ENCODE results near the gene OSBPL5.

OSBPL5 gene

GRCh38 chr11:3197878-3198528 lies 32.9 kb upstream of the OSBPL5 start:
- H3K27ac ChIP-seq (ENCODE audit: low read length): no peak overlapping the region
- no CpG with 5 or more reads among the region's 8 CpGs for WGBS (ENCODE audit: insufficient coverage, insufficient read length)

GRCh38 chr11:3197044-3197695 lies 32.1 kb upstream of the OSBPL5 start:
- no peaks in the 10 kb centered on the region for H3K9me3 ChIP-seq (ENCODE audit: control insufficient read depth, insufficient read depth, low read length)
- no peak overlapping the region for H3K4me3 ChIP-seq (ENCODE audit: low read length)
- DNase-seq (ENCODE audit: low read depth, low spot score): no peak
- no peaks in the 10 kb centered on the region; the same call in 1 of the 2 replicates for H3K36me3 ChIP-seq (ENCODE audit: control insufficient read depth, insufficient read depth, low read length)
- peaks cover 1% of the 10 kb centered on the region; the same call in 1 of the 2 replicates for H3K27me3 ChIP-seq (ENCODE audit: control insufficient read depth, insufficient read depth, low read length)
- no peak overlapping the region for H3K27ac ChIP-seq (ENCODE audit: low read length)
- WGBS (ENCODE audit: insufficient coverage, insufficient read length): no CpG with 5 or more reads among the region's 11 CpGs
- no peaks in the 10 kb centered on the region for H3K4me1 ChIP-seq (ENCODE audit: control insufficient read depth, insufficient read depth, low read length)

More at GRCh38 chr11:3197878-3198528, 32.9 kb upstream of the OSBPL5 start:
- H3K9me3 ChIP-seq (ENCODE audit: control insufficient read depth, insufficient read depth, low read length): no peaks in the 10 kb centered on the region
- no peaks in the 10 kb centered on the region; the same call in 1 of the 2 replicates for H3K36me3 ChIP-seq (ENCODE audit: control insufficient read depth, insufficient read depth, low read length)
- no peaks in the 10 kb centered on the region for H3K4me1 ChIP-seq (ENCODE audit: control insufficient read depth, insufficient read depth, low read length)
- H3K4me3 ChIP-seq (ENCODE audit: low read length): no peak overlapping the region
- H3K27me3 ChIP-seq (ENCODE audit: control insufficient read depth, insufficient read depth, low read length): peaks cover 1% of the 10 kb centered on the region; the same call in 1 of the 2 replicates
- no peak for DNase-seq (ENCODE audit: low read depth, low spot score)

GRCh38 chr11:3196161-3197043 lies 31.3 kb upstream of the OSBPL5 start:
- no peaks in the 10 kb centered on the region for H3K4me1 ChIP-seq (ENCODE audit: control insufficient read depth, insufficient read depth, low read length)
- DNase-seq (ENCODE audit: low read depth, low spot score): no peak
- H3K4me3 ChIP-seq (ENCODE audit: low read length): no peak overlapping the region
- no peaks in the 10 kb centered on the region for H3K9me3 ChIP-seq (ENCODE audit: control insufficient read depth, insufficient read depth, low read length)
- WGBS (ENCODE audit: insufficient coverage, insufficient read length): no CpG with 5 or more reads among the region's 23 CpGs
- no peaks in the 10 kb centered on the region for H3K27me3 ChIP-seq (ENCODE audit: control insufficient read depth, insufficient read depth, low read length)
- no peak overlapping the region for H3K27ac ChIP-seq (ENCODE audit: low read length)
- H3K36me3 ChIP-seq (ENCODE audit: control insufficient read depth, insufficient read depth, low read length): no peaks in the 10 kb centered on the region; the same call in 1 of the 2 replicates

GRCh38 chr11:3195251-3196160 lies 30.4 kb upstream of the OSBPL5 start:
- DNase-seq (ENCODE audit: low read depth, low spot score): no peak
- no CpG with 5 or more reads among the region's 22 CpGs for WGBS (ENCODE audit: insufficient coverage, insufficient read length)
- H3K9me3 ChIP-seq (ENCODE audit: control insufficient read depth, insufficient read depth, low read length): no peaks in the 10 kb centered on the region

GRCh38 chr11:3194016-3194816 lies 29.1 kb upstream of the OSBPL5 start:
- no CpG with 5 or more reads among the region's 12 CpGs for WGBS (ENCODE audit: insufficient coverage, insufficient read length)

More at GRCh38 chr11:3195251-3196160, 30.4 kb upstream of the OSBPL5 start:
- Histone ChIP-seq H3K4me1 (ENCODE audit: control insufficient read depth, insufficient read depth, low read length) (no peaks in the 10 kb centered on the region), H3K27me3 (ENCODE audit: control insufficient read depth, insufficient read depth, low read length) (no peaks in the 10 kb centered on the region), H3K36me3 (ENCODE audit: control insufficient read depth, insufficient read depth, low read length) (no peaks in the 10 kb centered on the region; the same call in 1 of the 2 replicates), H3K4me3 (ENCODE audit: low read length) (no peak overlapping the region), H3K27ac (ENCODE audit: low read length) (no peak overlapping the region)

GRCh38 chr11:3193373-3194015 lies 28.4 kb upstream of the OSBPL5 start:
- no CpG with 5 or more reads among the region's 19 CpGs for WGBS (ENCODE audit: insufficient coverage, insufficient read length)
- no peaks in the 10 kb centered on the region; the same call in 1 of the 2 replicates for H3K36me3 ChIP-seq (ENCODE audit: control insufficient read depth, insufficient read depth, low read length)
- DNase-seq (ENCODE audit: low read depth, low spot score): no peak
- no peaks in the 10 kb centered on the region for H3K27me3 ChIP-seq (ENCODE audit: control insufficient read depth, insufficient read depth, low read length)
- H3K27ac ChIP-seq (ENCODE audit: low read length): no peak overlapping the region
- H3K9me3 ChIP-seq (ENCODE audit: control insufficient read depth, insufficient read depth, low read length): no peaks in the 10 kb centered on the region
- H3K4me1 ChIP-seq (ENCODE audit: control insufficient read depth, insufficient read depth, low read length): peaks cover 2% of the 10 kb centered on the region; the same call in 1 of the 2 replicates
- no peak overlapping the region for H3K4me3 ChIP-seq (ENCODE audit: low read length)

More at GRCh38 chr11:3194016-3194816, 29.1 kb upstream of the OSBPL5 start:
- Histone ChIP-seq H3K9me3 (ENCODE audit: control insufficient read depth, insufficient read depth, low read length) (no peaks in the 10 kb centered on the region), H3K4me3 (ENCODE audit: low read length) (no peak overlapping the region), H3K36me3 (ENCODE audit: control insufficient read depth, insufficient read depth, low read length) (no peaks in the 10 kb centered on the region; the same call in 1 of the 2 replicates), H3K27ac (ENCODE audit: low read length) (no peak overlapping the region), H3K27me3 (ENCODE audit: control insufficient read depth, insufficient read depth, low read length) (no peaks in the 10 kb centered on the region), H3K4me1 (ENCODE audit: control insufficient read depth, insufficient read depth, low read length) (peaks cover 2% of the 10 kb centered on the region; the same call in 1 of the 2 replicates)
- DNase-seq (ENCODE audit: low read depth, low spot score): no peak

- DNase-seq (ENCODE audit: low read depth, low spot score): no peak
- Histone ChIP-seq H3K4me3 (ENCODE audit: low read length) (no peak overlapping the region), H3K4me1 (ENCODE audit: control insufficient read depth, insufficient read depth, low read length) (peaks cover 3% of the 10 kb centered on the region; the same call in 1 of the 2 replicates), H3K36me3 (ENCODE audit: control insufficient read depth, insufficient read depth, low read length) (no peaks in the 10 kb centered on the region; the same call in 1 of the 2 replicates), H3K27ac (ENCODE audit: low read length) (no peak overlapping the region), H3K9me3 (ENCODE audit: control insufficient read depth, insufficient read depth, low read length) (no peaks in the 10 kb centered on the region), H3K27me3 (ENCODE audit: control insufficient read depth, insufficient read depth, low read length) (no peaks in the 10 kb centered on the region)
- no CpG with 5 or more reads among the region's 14 CpGs for WGBS (ENCODE audit: insufficient coverage, insufficient read length)
Measured at GRCh38 chr11:3192511-3193372, 27.6 kb upstream of the OSBPL5 start.

- no peak overlapping the region for H3K27ac ChIP-seq (ENCODE audit: low read length)
- no peaks in the 10 kb centered on the region for H3K27me3 ChIP-seq (ENCODE audit: control insufficient read depth, insufficient read depth, low read length)
- no CpG with 5 or more reads among the region's 19 CpGs for WGBS (ENCODE audit: insufficient coverage, insufficient read length)
- no peak for DNase-seq (ENCODE audit: low read depth, low spot score)
- H3K4me3 ChIP-seq (ENCODE audit: low read length): no peak overlapping the region
- peaks cover 3% of the 10 kb centered on the region; the same call in 1 of the 2 replicates for H3K4me1 ChIP-seq (ENCODE audit: control insufficient read depth, insufficient read depth, low read length)
- no peaks in the 10 kb centered on the region for H3K9me3 ChIP-seq (ENCODE audit: control insufficient read depth, insufficient read depth, low read length)
- no peaks in the 10 kb centered on the region; the same call in 1 of the 2 replicates for H3K36me3 ChIP-seq (ENCODE audit: control insufficient read depth, insufficient read depth, low read length)
Measured at GRCh38 chr11:3191586-3192324, 26.6 kb upstream of the OSBPL5 start.
